Measurements from ENCODE around the gene SCLY. TPM values are rescaled to one million over a fixed set of nuclear protein-coding genes. Genes with fewer than 3 reads are reported as not detected.
A peak's percentile ranks its signal among the peaks of the same experiment; 100 is the strongest.

The SCLY gene
- total and polyA plus RNA-seq, 12 donors: 8.3 to 14.5 (median 11.4) TPM

DNA sequence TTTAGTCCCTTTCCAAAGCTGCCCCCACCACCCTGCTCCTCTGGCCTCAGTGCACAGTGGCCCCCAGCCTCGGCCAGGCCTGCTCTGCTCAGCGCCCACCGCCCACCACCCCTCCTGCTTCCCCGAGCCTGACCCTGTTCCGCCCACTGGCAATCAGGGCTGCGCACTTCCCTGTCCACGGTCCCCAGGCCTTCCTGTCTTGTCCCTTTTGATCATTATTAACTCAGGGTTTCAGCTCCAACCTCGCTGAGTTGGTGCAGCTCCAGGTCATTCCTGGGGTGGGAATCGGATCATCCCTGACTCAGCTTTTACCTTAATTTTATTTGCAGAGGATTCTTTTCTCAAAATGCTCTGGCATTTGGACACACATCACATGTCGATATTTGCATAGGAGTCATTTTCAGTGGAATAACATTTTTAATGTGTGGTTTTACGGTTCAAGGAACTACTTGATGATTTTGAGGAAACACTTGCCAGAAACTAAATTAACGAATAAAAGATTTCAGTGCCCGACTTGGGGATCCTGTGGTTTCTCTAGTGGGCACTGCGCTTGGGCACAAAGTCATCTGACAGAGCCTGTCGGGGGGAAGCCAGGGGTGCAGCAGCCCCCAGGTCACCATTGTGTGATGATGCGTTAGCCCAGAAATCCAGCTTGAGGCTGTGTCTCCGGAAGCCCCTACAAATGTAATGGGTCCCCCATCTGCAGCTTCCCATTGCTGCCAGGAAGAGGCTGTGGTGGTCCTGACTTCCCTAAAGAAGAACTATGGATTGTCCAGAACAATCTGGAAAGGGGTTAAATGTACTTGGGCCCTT, 38.3 kb downstream of the SCLY start:
- no peaks in the 10 kb centered on the region for H3K36me3 ChIP-seq
- DNase-seq: no peak
- H3K27ac ChIP-seq: peak overlapping the region in 3 of 10 donors; percentile 6 to 73 (median 9)
- 74 to 80% methylated on average over 17 of the region's 17 CpGs for WGBS, 2 donors
- TF ChIP-seq, protein P1, sequence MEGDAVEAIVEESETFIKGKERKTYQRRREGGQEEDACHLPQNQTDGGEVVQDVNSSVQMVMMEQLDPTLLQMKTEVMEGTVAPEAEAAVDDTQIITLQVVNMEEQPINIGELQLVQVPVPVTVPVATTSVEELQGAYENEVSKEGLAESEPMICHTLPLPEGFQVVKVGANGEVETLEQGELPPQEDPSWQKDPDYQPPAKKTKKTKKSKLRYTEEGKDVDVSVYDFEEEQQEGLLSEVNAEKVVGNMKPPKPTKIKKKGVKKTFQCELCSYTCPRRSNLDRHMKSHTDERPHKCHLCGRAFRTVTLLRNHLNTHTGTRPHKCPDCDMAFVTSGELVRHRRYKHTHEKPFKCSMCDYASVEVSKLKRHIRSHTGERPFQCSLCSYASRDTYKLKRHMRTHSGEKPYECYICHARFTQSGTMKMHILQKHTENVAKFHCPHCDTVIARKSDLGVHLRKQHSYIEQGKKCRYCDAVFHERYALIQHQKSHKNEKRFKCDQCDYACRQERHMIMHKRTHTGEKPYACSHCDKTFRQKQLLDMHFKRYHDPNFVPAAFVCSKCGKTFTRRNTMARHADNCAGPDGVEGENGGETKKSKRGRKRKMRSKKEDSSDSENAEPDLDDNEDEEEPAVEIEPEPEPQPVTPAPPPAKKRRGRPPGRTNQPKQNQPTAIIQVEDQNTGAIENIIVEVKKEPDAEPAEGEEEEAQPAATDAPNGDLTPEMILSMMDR (IDR thresholded peaks at IDR 0.05): no peak
- peaks cover 0 to 13% (median 0%) of the 10 kb centered on the region in 9 donors for H3K4me1 ChIP-seq
- no peak overlapping the region for H3K4me3 ChIP-seq
- intact Hi-C loops (cut with DNase I): no loop called here
- H3K9me3 ChIP-seq: no peaks in the 10 kb centered on the region
- no peaks in the 10 kb centered on the region for H3K27me3 ChIP-seq
- ATAC-seq: peak in 4 of 8 donors; percentile 10 to 27 (median 22)

DNA sequence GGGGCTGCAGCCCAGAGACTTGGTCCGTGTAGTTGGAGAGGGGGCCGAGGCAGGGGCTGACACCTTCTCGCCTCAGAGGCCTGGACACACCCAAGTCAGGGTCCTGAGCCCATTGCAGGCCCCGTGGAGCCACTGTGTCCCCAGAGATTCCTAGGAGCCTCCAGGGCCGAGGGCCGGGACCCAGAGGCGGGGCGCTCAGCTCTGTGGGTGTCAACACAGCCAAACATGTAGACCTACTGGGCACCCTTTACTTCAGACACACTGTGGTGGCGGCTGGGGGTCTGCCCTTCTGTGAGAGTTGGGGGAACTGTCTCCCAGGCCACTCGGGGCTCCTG, 38.9 kb downstream of the SCLY start:
- Histone ChIP-seq H3K4me1 (peaks cover 0 to 13% (median 0%) of the 10 kb centered on the region in 9 donors), H3K36me3 (no peaks in the 10 kb centered on the region), H3K27ac (peak overlapping the region in 1 of 10 donors; percentile 73), H3K27me3 (no peaks in the 10 kb centered on the region), H3K9me3 (no peaks in the 10 kb centered on the region), H3K4me3 (no peak overlapping the region)
- DNase-seq (no peak), ATAC-seq (no peak)
- TF ChIP-seq, protein P1 (IDR thresholded peaks at IDR 0.05): no peak
- 85 to 87% methylated on average over 10 of the region's 10 CpGs for WGBS, 2 donors
- intact Hi-C loops (cut with DNase I): no loop called here

DNA sequence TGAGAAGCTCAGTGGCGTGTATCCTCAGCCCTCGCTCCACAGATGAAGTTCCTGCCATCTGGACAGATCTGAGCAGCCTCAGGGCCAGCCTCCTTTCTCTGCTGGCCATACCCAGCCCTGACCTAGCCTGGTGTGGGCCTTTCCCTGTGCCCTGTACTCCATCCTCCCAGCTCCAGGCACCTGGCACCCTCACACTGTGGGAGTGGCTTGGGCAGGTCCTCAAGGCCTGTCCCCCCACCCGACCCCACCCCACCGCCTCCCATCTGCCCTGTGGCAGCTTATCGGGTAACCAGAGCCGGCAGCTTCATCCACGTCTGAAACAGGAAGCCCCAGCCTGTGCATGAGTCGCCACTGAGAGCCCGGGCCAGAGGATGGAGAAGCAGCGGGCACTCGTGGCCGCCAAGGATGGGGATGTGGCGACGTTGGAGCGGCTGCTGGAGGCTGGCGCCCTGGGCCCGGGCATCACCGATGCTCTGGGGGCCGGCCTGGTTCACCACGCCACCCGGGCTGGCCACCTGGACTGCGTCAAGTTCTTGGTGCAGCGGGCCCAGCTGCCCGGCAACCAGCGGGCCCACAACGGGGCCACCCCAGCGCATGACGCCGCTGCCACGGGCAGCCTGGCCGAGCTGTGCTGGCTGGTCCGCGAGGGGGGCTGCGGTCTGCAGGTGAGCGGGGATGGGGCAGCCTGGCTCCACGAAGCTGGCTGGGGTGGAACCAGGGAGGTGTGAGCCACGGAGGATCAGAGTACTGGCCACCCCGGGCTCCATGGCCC, 39.4 kb downstream of the SCLY start, which contains the start of gene ESPNL:
TSS of gene ESPNL (plus strand) at position 292 of the 772 bp plus-strand sequence. CDS start at position 372, 80 bp downstream.
- H3K4me3 ChIP-seq: no peak within 1 kb of the TSS
- no peaks in the 10 kb centered on the region for H3K9me3 ChIP-seq
- DNase-seq (no peak), ATAC-seq (no peak)
- H3K4me1 ChIP-seq: peaks cover 0 to 13% (median 0%) of the 10 kb centered on the region in 9 donors
- TF ChIP-seq, protein P1 (IDR thresholded peaks at IDR 0.05): no peak
- WGBS, 2 donors: 86 to 89% methylated on average over 38 of the region's 38 CpGs
- H3K36me3 ChIP-seq: no peaks in the 10 kb centered on the region
- H3K27ac ChIP-seq: peak within 1 kb of the TSS in 2 of 10 donors; percentile 6 to 73
- intact Hi-C loops (cut with DNase I): no loop called here
- H3K27me3 ChIP-seq: no peaks in the 10 kb centered on the region

All from heart right ventricle (tissue), 16 donors.